GM12801 (cell line): Measurements from ENCODE around the gene PTGDS.

Source experiments
- CTCF ChIP-seq: IDR thresholded peaks from one replicate; pipeline ENCODE4 v1.5.1; 2011; ENCODE audit warnings: control low read depth; ENCODE audit not compliant: insufficient read length; ENCODE audit errors: extremely low read depth

PTGDS gene

GRCh38 chr9:136956604-136957003 lies 20.7 kb upstream of the PTGDS start:
- no peak for TF ChIP-seq CTCF

GRCh38 chr9:136957461-136957860 lies 19.8 kb upstream of the PTGDS start:
- no peak for TF ChIP-seq CTCF

- no peak for TF ChIP-seq CTCF
Observed at GRCh38 chr9:136957901-136958300, 19.4 kb upstream of the PTGDS start.

GRCh38 chr9:136958473-136958872 lies 18.8 kb upstream of the PTGDS start:
- TF ChIP-seq CTCF: no peak

GRCh38 chr9:136958898-136959850 lies 18.1 kb upstream of the PTGDS start:
- no peak for TF ChIP-seq CTCF

- no peak for TF ChIP-seq CTCF
Observed at GRCh38 chr9:136960212-136960937, 16.9 kb upstream of the PTGDS start.

- TF ChIP-seq CTCF: no peak
Observed at GRCh38 chr9:136960938-136961275, 16.4 kb upstream of the PTGDS start.
